KG1 (cell line): ENCODE measurements around the gene IP6K2.

Experiments
- DNase-seq: peaks from one replicate; lab custom pipeline; 2025; lab: John Stamatoyannopoulos, UW

IP6K2 gene

GRCh38 chr3:48663489-48664312 lies 53.3 kb downstream of the IP6K2 start:
- no peak for DNase-seq

- no peak for DNase-seq
Observed at GRCh38 chr3:48662753-48663488, 54.1 kb downstream of the IP6K2 start, which contains the start of gene CELSR3. Gene CELSR3 (minus strand): TSS chr3:48662886. CDS start chr3:48662634, 252 bp downstream.

- no peak for DNase-seq
Observed at GRCh38 chr3:48662145-48662752, 54.8 kb downstream of the IP6K2 start.

- DNase-seq: peak; percentile 57
Observed at GRCh38 chr3:48661501-48662144, 55.4 kb downstream of the IP6K2 start.

GRCh38 chr3:48660800-48661400 lies 56.1 kb downstream of the IP6K2 start:
- no peak for DNase-seq

- DNase-seq: no peak
Observed at GRCh38 chr3:48656841-48657281, 60.2 kb downstream of the IP6K2 start.

GRCh38 chr3:48656061-48656840 lies 60.8 kb downstream of the IP6K2 start:
- peak; percentile 5 for DNase-seq

GRCh38 chr3:48655606-48656005 lies 61.4 kb downstream of the IP6K2 start:
- no peak for DNase-seq

- DNase-seq: no peak
Observed at GRCh38 chr3:48655063-48655462, 62.0 kb downstream of the IP6K2 start.

GRCh38 chr3:48652923-48653715 lies 63.9 kb downstream of the IP6K2 start:
- DNase-seq: no peak

GRCh38 chr3:48651771-48652170 lies 65.2 kb downstream of the IP6K2 start:
- DNase-seq: no peak

- DNase-seq: no peak
Observed at GRCh38 chr3:48650723-48651122, 66.3 kb downstream of the IP6K2 start.

- DNase-seq: no peak
Observed at GRCh38 chr3:48648188-48648850, 68.7 kb downstream of the IP6K2 start.

- DNase-seq: no peak
Observed at GRCh38 chr3:48647714-48648113, 69.3 kb downstream of the IP6K2 start.

- DNase-seq: no peak
Observed at GRCh38 chr3:48644898-48645760, 71.9 kb downstream of the IP6K2 start.

GRCh38 chr3:48642605-48643004 lies 74.4 kb downstream of the IP6K2 start:
- no peak for DNase-seq

GRCh38 chr3:48641396-48641795 lies 75.6 kb downstream of the IP6K2 start:
- no peak for DNase-seq

- DNase-seq: no peak
Observed at GRCh38 chr3:48639944-48640606, 76.9 kb downstream of the IP6K2 start.
